ENCODE data around the gene GGA3.

DNA sequence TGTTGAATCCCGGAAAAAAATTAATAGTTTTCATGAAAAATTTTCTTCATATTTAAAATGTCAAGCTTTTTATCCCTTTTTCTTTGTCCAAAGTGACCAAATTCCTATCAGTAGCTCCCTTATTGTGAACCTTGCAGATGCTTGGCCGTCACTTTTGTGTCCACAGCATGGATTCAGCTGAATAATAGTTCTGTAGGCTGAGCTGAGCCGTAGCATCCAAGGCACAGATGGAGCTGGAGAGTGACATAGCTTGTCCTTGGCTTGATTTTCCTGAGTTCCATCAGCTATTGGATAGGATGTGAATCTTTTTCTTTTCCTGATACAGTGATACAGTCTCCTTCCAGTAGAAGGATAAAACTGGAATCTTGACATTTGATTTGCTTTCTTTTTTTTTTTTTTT, 52.3 kb downstream of the GGA3 start:
- TF ChIP-seq, protein P1, sequence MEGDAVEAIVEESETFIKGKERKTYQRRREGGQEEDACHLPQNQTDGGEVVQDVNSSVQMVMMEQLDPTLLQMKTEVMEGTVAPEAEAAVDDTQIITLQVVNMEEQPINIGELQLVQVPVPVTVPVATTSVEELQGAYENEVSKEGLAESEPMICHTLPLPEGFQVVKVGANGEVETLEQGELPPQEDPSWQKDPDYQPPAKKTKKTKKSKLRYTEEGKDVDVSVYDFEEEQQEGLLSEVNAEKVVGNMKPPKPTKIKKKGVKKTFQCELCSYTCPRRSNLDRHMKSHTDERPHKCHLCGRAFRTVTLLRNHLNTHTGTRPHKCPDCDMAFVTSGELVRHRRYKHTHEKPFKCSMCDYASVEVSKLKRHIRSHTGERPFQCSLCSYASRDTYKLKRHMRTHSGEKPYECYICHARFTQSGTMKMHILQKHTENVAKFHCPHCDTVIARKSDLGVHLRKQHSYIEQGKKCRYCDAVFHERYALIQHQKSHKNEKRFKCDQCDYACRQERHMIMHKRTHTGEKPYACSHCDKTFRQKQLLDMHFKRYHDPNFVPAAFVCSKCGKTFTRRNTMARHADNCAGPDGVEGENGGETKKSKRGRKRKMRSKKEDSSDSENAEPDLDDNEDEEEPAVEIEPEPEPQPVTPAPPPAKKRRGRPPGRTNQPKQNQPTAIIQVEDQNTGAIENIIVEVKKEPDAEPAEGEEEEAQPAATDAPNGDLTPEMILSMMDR (IDR thresholded peaks at IDR 0.05; ENCODE audit: low read depth, low read length, poor library complexity, severe bottlenecking): no peak
- TF ChIP-seq EZH2phosphoT487 (IDR thresholded peaks at IDR 0.05; ENCODE audit: borderline replicate concordance, low read length): no peak
